Adrenal gland (tissue), 5 donors: ENCODE data around the gene MINDY4.

Experiments
- POLR2A ChIP-seq, 2 donors: fragments of 450-650 bp; IDR thresholded peaks; one replicate each; pipeline ENCODE4 v1.6.1; 2017; ENCODE audit warnings: antibody characterized with exemption in 2 of 2, mild to moderate bottlenecking in 2 of 2, moderate library complexity in 1 of 2
- TF ChIP-seq, protein P1 (sequence below), 6 experiments: fragments of 450-650 bp in 4 of 6; fragments of 200-600 bp in 2 of 6; sonication (generic) in 1 of 6; IDR thresholded peaks; 1 replicate in 5 of 6; 2 replicates in 1 of 6; pipeline versions ENCODE4 v1.5.1 to v1.8.0; 2016 to 2021; ENCODE audit warnings: antibody characterized with exemption in 6 of 6, mild to moderate bottlenecking in 2 of 6, moderate library complexity in 1 of 6
- donor health status: DM: no; HTN: no; CAD: no.

DNA sequence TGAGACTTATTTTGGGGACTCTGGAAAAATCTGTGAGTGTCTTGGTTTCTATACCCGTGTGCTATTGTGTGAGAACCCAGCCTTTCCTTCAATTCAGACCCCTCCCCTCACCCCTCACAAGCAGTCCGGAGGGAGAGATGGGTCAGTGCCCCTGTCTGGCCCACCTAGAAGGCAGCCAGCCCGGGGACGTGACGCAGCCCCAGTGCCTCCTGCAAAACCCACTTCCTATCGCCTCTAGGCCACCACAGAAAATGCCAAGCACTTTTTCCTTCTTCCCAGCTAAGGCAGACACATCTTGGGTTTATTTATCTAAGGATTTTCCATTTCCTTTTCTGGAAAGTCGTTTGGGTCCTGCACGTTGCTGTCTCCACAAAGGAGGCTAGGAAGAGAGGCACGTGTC is 128.8 kb downstream of the MINDY4 start:
- no peak for TF ChIP-seq POLR2A (IDR thresholded peaks at IDR 0.05)
- TF ChIP-seq, protein P1, sequence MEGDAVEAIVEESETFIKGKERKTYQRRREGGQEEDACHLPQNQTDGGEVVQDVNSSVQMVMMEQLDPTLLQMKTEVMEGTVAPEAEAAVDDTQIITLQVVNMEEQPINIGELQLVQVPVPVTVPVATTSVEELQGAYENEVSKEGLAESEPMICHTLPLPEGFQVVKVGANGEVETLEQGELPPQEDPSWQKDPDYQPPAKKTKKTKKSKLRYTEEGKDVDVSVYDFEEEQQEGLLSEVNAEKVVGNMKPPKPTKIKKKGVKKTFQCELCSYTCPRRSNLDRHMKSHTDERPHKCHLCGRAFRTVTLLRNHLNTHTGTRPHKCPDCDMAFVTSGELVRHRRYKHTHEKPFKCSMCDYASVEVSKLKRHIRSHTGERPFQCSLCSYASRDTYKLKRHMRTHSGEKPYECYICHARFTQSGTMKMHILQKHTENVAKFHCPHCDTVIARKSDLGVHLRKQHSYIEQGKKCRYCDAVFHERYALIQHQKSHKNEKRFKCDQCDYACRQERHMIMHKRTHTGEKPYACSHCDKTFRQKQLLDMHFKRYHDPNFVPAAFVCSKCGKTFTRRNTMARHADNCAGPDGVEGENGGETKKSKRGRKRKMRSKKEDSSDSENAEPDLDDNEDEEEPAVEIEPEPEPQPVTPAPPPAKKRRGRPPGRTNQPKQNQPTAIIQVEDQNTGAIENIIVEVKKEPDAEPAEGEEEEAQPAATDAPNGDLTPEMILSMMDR (IDR thresholded peaks at IDR 0.05), result no peak
